Stimulated activated effector memory CD8-positive, alpha-beta T cell treated with anti-CD3 and anti-CD28 coated beads, Interleukin-12 subunit alpha, Interleukin-12 subunit beta, amount 100 ng/mL, for 72 hours (primary cell): ENCODE results near the gene DUSP10.

Experiments
- ATAC-seq: fragments of 150-1000 bp; cut with Tn5 transposase; 2 replicates; pipeline ENCODE4 v1.10.0; 2021
- DNase-seq, 2 donors: peaks; one replicate each; pipeline ENCODE4 v3.0.0; 2021 to 2022; ENCODE audit warnings: low spot score in 2 of 2
- H3K27ac Mint-ChIP-seq: one replicate; pipeline ENCODE4 v1.8.0; 2022; ENCODE audit warnings: mild to moderate bottlenecking, mixed read lengths
- H3K36me3 Mint-ChIP-seq: one replicate; pipeline ENCODE4 v1.8.0; 2022; ENCODE audit warnings: mild to moderate bottlenecking, mixed read lengths
- H3K4me1 Mint-ChIP-seq: one replicate; pipeline ENCODE4 v1.8.0; 2022; ENCODE audit warnings: mixed read lengths
- H3K4me3 Mint-ChIP-seq: one replicate; pipeline ENCODE4 v1.8.0; 2022; ENCODE audit warnings: mild to moderate bottlenecking, mixed read lengths
- H3K9me3 Mint-ChIP-seq: one replicate; pipeline ENCODE4 v1.8.0; 2022; ENCODE audit warnings: mixed read lengths

Gene DUSP10

DNA sequence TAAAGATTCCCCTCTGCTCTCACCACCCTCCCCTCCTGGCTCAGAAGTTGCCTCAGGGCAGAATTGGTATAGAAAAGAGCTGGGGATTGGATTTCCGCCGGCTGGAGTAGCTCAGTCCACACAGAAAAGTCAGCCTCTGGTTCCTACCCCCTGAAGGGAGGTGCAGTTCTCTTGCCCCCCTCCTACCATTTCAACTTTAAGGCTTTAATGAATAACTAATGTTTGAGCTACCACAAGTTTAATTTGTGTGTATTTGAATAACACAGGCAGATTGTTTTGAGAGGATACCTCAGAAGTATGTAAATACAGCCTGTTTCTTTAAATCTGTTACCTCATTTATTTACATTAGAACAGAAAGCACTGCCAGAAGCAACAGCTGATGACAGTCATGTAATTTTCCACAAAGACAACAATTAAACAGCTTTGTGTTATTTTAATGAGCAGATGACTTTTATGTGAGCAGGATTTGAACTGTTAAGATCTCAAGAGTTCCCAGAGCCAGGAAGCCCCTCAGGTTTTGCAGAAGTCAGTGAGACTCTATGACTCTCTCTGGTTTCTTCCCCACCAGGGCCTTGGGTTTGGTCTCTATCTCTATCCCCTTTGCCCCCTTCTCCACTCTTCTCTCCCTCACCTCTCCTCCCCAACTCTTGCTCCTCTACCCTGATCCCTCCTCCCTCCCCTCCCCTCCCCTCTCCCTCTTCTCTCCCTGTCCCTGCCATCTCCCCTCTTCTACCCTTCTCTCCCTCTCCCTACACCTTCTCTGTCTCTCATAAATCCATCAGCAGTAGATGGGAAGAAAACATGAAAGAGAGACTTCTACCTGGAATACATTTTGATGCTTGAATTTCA, 26.3 kb downstream of the DUSP10 start:
- Mint-ChIP-seq H3K4me1 (peaks cover 71% of the 10 kb centered on the region), H3K36me3 (no peaks in the 10 kb centered on the region), H3K4me3 (peak overlapping the region; percentile 9), H3K9me3 (no peaks in the 10 kb centered on the region), H3K27ac (peak overlapping the region; percentile 72)
- no peak for DNase-seq
- no peak for ATAC-seq

DNA sequence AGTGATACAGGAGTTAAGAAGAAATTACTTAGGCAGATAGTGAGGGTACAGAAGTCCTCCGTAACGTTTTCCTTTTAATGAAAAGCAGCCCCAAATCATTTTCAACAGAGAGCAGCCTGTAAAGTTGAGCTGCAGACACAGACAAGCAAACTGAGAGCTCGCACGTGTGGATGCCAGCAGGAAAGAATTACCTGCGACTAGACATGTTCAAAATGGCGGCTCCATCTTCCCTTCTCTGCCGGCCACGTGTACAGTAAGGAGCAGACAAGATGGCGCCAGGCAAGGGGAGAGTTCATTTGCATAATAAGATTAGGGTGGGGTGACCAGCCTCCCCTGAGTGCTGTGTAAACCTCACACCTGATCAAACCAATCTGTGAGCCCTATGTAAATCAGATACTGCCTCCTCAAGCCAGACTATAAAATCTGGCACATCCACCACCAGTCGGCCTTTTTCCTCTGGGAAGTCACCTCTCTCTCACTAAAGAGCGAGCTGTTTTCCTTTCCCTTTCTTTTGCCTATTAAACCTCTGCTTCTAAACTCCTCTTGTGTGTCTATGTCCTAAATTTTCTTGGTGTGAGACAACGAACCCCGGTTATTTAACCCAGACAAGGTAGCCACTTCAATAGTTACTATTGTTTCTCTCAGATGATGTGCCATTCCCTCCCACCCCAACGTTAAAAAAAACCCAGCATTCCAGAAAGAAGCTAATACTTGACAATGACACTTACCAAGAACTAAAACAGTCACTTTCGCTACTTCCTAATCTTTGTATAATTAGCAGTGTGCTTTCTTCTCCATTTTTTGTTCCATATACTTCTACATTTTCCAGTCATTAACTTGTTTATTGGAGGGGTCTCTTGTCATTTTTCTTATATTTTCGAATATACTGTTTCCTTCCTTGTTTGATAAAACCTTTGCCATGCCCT, 27.4 kb downstream of the DUSP10 start:
- Mint-ChIP-seq H3K4me3 (peak overlapping the region; percentile 60), H3K36me3 (no peaks in the 10 kb centered on the region), H3K27ac (peak overlapping the region; percentile 96), H3K4me1 (peaks cover 68% of the 10 kb centered on the region), H3K9me3 (no peaks in the 10 kb centered on the region)
- DNase-seq (no peak), ATAC-seq (no peak)

DNA sequence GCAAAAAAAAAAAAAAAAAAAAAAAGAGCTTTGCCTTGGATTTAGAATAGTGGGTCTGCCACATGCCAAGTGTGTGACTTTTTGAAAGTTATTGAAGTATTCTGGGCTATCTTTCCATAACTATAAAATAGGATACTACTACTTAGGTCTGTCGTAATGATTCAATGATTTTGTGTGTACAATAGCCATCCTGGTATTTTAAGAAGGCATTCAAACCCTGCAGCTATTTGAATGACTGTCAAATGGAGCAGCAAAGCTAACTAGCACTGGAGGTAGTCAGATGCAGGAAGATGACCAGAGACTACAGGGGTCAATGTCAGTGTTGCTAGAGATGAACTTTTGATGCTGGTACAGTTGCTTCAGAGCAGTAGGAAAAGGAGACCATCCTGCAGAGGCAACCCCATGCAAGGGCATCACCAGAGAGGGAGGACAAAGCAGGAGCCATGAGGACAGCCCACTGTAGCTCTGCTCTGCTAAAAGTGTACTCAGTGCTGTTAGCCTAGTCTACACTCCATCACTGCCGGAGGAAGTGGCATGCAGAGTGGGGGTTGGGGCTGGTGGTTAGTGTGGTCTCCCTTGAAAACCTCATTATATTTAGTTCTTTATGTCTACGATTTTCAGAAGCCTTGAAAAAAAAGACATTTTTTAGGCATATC, 29.0 kb downstream of the DUSP10 start:
- Mint-ChIP-seq H3K4me1 (peaks cover 84% of the 10 kb centered on the region), H3K4me3 (peak overlapping the region; percentile 60), H3K36me3 (peaks cover 12% of the 10 kb centered on the region), H3K9me3 (no peaks in the 10 kb centered on the region), H3K27ac (peak overlapping the region; percentile 96)
- peak; percentile 80 for ATAC-seq
- peak; percentile 48 to 85 for DNase-seq

DNA sequence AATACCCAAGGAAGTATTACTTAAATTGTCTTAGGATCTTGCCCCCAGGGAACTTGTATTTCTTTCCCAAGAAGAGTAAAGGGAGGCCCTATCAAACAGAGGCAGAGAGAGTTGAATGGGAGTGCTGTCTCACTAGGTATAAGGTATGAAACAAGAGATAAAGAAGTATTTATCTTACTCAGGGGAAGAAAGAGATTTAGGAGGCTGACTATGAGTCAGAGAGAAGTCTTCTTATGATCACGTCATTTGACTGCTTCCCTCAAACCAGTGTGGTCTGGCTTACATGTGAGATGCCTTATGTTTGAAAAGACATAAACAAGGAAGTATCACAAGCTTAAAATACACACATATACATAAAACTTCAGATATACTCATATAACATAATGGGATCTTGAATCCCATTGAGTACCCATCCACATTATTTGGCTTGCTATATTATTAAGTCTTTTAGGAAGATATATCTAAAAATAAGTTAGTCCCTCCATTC, 29.6 kb downstream of the DUSP10 start:
- no peak for DNase-seq
- Mint-ChIP-seq H3K36me3 (peaks cover 13% of the 10 kb centered on the region), H3K4me1 (peaks cover 86% of the 10 kb centered on the region)

DNA sequence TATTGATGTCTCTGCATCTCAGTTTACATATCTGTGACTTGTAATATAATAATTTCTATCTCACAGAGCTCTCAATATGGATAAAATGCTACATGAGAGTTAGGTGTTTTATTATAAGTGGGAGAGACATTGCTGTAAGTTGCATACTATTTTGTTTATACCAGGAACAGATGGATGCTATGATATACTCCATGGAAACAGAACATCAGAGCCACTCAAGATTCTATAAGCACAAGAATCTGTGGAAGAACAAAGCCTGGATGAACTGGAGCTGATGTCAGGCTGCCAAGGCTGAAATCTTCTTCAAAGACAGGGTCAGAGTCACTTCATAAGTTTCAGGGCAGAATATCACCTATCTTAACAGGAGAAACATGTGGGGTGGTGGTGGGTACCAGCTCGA, 30.2 kb downstream of the DUSP10 start:
- Mint-ChIP-seq H3K4me1 (peaks cover 86% of the 10 kb centered on the region), H3K36me3 (peaks cover 13% of the 10 kb centered on the region), H3K4me3 (peak overlapping the region; percentile 60), H3K27ac (peak overlapping the region; percentile 96), H3K9me3 (no peaks in the 10 kb centered on the region)
- DNase-seq (no peak), ATAC-seq (no peak)

More for the DNA sequence above, 29.6 kb downstream of the DUSP10 start:
- Mint-ChIP-seq H3K4me3 (peak overlapping the region; percentile 60), H3K9me3 (no peaks in the 10 kb centered on the region), H3K27ac (peak overlapping the region; percentile 96)
- ATAC-seq: peak; percentile 87

DNA sequence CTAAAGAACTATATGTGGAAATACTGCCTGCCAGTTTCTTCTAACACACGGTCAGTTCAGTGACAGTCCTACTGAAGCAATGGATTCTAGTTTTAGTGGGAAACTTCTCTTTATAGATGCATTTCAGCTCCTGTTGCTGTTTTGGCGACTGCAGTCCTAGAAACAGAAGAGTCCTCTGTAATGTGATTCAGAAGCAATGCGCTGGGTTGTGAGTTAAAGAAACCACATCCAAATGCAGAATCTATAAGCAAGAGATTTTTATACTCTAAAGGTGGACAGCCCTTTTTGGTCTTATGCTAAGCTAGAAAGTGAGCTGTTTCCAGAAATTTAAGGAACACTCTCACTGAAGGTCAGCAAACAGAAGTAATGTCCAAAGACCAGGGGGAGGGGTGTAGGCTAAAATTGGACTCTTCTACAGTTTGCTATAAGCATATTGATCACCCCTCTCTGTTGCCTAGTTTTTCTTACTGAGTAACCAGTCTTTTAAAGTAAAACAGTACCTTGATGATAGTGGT, 30.8 kb downstream of the DUSP10 start:
- no peak for DNase-seq
- no peaks in the 10 kb centered on the region for H3K9me3 Mint-ChIP-seq
- H3K4me1 Mint-ChIP-seq: peaks cover 86% of the 10 kb centered on the region
- ATAC-seq: no peak
- peak overlapping the region; percentile 60 for H3K4me3 Mint-ChIP-seq
- H3K27ac Mint-ChIP-seq: peak overlapping the region; percentile 96
- H3K36me3 Mint-ChIP-seq: peaks cover 13% of the 10 kb centered on the region

DNA sequence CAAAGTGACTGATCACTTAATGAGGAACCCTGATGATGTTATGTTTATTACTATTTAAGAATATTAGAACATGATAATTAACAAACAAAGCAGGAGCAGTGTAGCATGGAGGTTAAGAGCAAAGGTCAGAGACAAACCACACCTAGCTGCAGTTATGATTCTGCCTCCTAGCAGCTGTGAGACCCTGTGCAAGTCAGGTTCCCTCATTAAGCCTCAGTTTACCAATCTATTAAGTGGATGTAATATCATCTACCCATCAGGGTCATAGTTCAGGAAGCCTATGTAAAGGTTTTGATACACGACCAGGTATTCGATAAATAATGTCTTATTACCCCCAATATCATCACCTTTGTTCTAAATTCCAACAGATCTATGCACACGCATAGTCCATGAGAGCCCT, 32.0 kb downstream of the DUSP10 start:
- Mint-ChIP-seq H3K9me3 (no peaks in the 10 kb centered on the region), H3K4me1 (peaks cover 78% of the 10 kb centered on the region), H3K36me3 (peaks cover 21% of the 10 kb centered on the region), H3K27ac (peak overlapping the region; percentile 96), H3K4me3 (no peak overlapping the region)
- DNase-seq (no peak), ATAC-seq (no peak)

DNA sequence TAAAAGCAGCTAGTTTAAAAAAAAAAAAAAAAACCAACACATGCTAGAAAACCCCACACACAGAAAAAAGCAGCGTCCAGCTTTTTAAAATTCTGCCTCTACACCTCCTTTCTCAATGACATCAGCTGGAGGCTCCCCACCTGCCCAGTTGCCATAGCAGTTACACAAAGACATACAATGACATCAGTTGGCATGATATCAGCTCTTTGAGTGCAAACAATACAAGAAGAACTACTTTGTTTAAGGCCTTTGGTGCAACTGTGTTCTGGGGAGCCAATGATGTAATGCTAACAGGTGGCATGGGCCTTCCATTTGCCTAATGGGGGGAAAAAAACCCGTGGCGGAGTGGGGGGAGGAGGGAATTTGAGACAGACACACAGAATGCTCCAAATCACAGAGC, 32.9 kb downstream of the DUSP10 start:
- peaks cover 30% of the 10 kb centered on the region for H3K36me3 Mint-ChIP-seq
- DNase-seq (no peak), ATAC-seq (peak; percentile 62)
- H3K27ac Mint-ChIP-seq: peak overlapping the region; percentile 96
- no peaks in the 10 kb centered on the region for H3K9me3 Mint-ChIP-seq
- peak overlapping the region; percentile 37 for H3K4me3 Mint-ChIP-seq
- H3K4me1 Mint-ChIP-seq: peaks cover 70% of the 10 kb centered on the region

DNA sequence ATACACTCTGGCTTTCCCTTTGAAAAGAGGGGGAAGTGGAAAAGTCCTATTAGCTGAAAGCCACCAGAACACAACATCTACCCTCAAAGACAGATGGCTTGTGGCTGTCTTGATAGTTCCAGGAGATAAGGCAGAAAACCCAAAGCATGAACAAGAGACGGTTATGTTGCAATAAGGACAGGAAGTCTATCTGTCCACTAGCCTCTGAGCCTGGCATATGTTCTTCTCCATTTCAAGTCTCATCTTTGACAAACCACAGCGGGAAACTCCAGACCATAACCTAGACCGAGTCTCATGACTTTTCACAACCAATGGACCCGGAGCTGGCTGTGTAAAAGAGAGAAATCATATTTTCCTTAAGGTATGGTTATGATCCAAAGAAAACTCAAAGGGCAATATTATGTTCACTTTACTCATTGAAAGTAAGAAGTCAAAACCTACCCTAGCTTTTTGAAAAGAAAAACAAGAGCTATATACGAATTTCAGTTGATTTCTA, 33.8 kb downstream of the DUSP10 start:
- Mint-ChIP-seq H3K4me3 (peak overlapping the region; percentile 37), H3K36me3 (peaks cover 38% of the 10 kb centered on the region), H3K4me1 (peaks cover 62% of the 10 kb centered on the region), H3K9me3 (no peaks in the 10 kb centered on the region), H3K27ac (peak overlapping the region; percentile 96)
- DNase-seq (peak; percentile 24 to 76), ATAC-seq (peak; percentile 80)

DNA sequence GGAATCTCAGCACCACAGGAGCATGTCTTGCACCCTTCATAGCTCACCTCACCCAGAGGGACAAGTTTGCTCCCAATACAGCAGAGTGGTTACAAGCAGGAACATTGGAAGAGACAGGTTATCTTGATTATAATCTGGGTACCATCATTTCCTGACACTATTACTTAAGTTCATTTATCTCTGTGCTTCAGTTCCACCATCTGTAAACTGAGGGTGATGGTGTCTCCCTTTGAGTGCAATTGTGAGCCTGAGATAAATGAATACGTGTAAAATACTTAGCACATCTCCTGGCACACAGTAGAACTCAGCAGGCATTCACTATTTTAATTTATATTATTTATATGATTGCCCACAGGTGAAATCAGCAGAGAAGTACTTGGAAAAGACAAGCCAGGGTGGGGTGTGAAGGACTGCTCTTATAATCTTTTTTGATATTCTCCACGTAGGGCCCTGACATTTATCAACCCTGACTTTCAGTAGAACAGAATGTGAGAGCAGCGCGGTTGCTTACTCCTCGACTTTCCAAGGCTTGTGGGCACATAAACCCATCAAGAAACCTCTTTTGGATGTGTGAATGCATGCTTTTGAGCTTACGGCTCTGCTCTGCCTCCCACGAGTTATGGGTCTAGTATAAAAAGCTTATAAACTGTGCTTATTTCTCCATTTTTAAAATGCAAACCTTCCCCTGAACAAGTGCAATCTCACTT, 34.9 kb downstream of the DUSP10 start:
- no peak overlapping the region for H3K4me3 Mint-ChIP-seq
- peaks cover 48% of the 10 kb centered on the region for H3K36me3 Mint-ChIP-seq
- H3K4me1 Mint-ChIP-seq: peaks cover 51% of the 10 kb centered on the region
- ATAC-seq (no peak), DNase-seq (no peak)
- no peak overlapping the region for H3K27ac Mint-ChIP-seq
- H3K9me3 Mint-ChIP-seq: no peaks in the 10 kb centered on the region

DNA sequence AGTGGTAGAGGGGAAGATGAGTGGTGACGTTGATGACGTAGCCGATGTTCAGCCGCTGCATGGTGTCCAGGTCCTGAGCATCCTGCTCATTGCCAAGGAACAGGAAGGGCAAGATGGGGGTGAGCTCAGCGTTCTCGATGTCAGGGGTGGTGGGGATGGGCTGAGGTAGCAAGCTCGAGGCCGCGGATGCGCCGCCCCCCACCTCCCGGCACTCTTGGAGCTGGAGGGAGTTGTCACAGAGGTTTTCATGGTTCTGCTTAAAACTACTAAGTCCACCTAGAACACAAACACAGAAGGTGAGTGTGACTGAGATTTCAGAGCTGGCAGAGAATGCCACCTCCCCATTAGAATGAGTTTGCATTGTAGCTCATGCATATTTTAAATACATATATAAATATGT, 35.7 kb downstream of the DUSP10 start:
- Mint-ChIP-seq H3K36me3 (peaks cover 56% of the 10 kb centered on the region), H3K4me1 (peaks cover 42% of the 10 kb centered on the region), H3K9me3 (no peaks in the 10 kb centered on the region), H3K4me3 (no peak overlapping the region), H3K27ac (no peak overlapping the region)
- ATAC-seq: no peak
- no peak for DNase-seq

DNA sequence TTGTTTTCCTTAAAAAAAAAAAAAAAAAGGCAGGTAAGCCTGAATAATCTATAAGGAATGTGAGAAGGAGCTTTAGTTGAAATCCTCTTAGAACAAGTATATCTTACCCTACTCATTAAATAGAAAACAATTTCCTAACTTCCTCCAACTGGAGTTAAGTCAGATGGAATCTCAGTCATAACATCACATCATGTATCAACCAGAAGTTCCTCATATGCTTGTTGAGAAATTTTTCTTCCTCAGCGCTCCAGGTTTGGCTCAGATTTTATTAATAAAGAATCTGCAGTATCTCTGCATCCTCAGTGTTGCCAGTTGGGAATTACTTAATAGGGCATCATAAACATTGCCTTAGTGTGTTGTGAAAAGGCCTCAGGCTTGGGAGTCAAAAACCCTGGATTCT, 37.6 kb downstream of the DUSP10 start:
- Mint-ChIP-seq H3K4me3 (no peak overlapping the region), H3K4me1 (peaks cover 39% of the 10 kb centered on the region), H3K9me3 (no peaks in the 10 kb centered on the region), H3K36me3 (peaks cover 60% of the 10 kb centered on the region), H3K27ac (no peak overlapping the region)
- no peak for ATAC-seq
- DNase-seq: no peak

DNA sequence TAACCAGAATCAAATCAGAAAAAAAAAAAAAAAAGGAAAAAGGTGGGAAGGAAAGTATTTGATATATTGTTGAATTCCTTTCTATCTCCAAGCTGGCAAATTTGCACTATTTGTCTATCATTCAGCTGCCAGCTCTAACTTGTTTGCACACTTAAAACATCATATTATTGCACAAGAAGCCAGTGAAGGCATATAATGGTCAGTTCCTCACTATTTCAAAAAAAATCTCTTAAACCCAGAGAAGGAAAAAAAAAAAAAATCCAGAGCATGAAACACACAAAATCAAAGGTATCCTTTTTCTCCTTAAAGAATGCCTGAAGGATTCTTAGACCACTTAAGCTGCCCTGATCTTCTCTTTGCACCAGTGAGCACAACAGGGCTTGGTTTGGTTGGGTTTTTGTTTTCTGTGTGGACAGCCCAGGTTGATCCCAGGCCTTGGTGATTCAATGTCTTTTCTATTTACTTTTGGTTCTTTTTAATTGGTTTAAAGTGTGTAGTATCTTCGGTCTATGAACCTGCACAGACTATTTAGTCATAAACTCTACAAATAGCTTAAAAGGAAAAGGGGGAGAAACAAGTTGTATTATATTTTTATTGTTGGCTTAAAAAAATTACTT, 40.2 kb downstream of the DUSP10 start:
- DNase-seq (no peak), ATAC-seq (no peak)
- H3K4me3 Mint-ChIP-seq: no peak overlapping the region
- no peaks in the 10 kb centered on the region for H3K9me3 Mint-ChIP-seq
- peaks cover 28% of the 10 kb centered on the region for H3K4me1 Mint-ChIP-seq
- no peak overlapping the region for H3K27ac Mint-ChIP-seq
- peaks cover 47% of the 10 kb centered on the region for H3K36me3 Mint-ChIP-seq

DNA sequence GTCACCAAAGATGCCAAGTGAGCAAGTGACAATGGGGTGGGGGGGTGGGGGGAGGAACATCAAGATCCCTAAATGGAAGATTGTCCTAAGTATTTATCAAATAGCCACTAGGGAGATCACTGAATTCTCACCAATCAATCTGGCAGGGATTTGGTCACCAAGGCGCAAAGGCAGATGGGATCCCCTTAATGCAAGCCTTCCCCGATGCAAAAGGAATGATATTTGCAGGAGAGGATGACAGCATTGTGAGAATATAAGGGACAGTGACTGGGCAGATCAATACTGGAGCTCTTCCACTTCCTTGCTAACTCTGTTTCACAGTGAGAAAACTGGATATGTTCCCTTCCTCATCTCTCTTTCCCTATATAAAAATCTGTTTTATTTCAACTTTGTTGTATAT, 40.9 kb downstream of the DUSP10 start:
- H3K4me3 Mint-ChIP-seq: no peak overlapping the region
- H3K9me3 Mint-ChIP-seq: no peaks in the 10 kb centered on the region
- H3K4me1 Mint-ChIP-seq: peaks cover 23% of the 10 kb centered on the region
- H3K27ac Mint-ChIP-seq: no peak overlapping the region
- ATAC-seq (no peak), DNase-seq (no peak)
- H3K36me3 Mint-ChIP-seq: peaks cover 47% of the 10 kb centered on the region
